HG03139 (cell line): ENCODE data around the gene FGF2.
"Not testable (repeated sequence)": the region's sequence is repeated elsewhere in the genome, so short reads cannot be mapped to it uniquely, and the experiment has no call there.

ENCODE experiments used
- ATAC-seq: cut with Tn5 transposase; IDR thresholded peaks from one replicate; pipeline ENCODE4 v1.9.1; 2021; ENCODE audit not compliant: unreplicated experiment

FGF2 gene

DNA sequence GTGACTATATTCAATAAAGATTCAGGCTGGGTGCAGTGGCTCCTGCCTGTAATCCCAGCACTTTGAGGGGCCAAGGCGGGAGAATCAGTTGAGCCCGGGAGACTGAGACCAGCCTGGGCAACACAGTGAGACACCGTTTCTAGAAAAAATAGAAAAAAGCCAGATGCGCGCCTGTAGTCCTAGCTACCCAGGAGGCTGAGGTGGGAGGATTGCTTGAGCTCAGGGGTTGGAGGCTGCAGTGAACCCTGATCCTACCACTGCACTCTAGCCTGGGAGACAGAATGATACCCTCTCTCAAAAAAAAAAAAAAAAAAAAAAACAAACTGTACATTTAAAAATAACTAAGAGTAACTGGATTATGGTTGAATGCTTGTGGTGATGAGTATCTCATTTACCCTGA, 94.7 kb downstream of the FGF2 start:
- no peak for ATAC-seq

DNA sequence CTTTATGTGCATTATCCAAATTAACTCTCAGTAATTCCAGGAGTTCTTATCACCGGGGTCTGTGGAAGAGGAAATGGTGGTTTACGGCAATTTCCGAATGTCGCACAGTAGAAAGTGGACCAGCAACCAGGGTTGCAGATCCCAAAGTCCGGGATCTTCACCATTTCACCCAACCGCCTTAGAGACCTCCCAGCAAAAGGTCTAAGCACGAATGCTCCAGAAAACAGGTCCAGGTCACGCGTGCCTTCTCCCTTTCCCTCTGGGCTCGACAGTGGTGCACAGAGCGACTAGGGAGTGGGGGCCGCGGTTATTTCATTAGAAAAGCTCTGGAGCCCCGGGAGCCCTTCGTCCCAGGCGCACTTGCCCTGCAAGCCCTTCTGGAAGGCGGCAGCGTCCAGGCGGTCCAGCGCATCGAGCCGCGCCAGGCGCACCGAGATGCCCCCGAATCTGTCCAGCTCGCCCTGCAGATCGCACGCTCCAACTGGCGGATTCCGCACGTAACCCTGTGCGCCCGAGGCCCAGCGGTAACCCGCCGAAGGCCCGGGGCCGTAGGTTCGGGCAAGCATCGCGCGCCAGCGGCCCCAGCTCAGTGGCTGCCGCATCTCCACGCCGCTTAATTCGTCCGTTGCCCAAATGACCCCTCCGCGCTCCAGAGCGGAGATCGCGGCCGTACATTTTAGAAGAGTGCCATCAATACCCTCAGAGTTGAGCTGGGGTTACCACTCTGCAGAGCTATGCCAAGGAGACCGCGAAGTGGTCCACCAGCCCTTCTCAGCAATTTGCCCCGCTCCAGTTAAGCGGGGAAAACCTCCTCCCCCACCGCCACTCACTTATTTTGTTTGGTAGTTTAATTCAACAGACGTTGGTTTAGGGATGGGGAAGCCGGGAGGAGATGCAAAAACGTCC, 95.6 kb downstream of the FGF2 start, which contains the start of gene NUDT6:
TSS of gene NUDT6 (minus strand) at position 627 of the 906 bp plus-strand sequence. CDS start at position 602, 25 bp downstream.
- peak; percentile 54 for ATAC-seq

DNA sequence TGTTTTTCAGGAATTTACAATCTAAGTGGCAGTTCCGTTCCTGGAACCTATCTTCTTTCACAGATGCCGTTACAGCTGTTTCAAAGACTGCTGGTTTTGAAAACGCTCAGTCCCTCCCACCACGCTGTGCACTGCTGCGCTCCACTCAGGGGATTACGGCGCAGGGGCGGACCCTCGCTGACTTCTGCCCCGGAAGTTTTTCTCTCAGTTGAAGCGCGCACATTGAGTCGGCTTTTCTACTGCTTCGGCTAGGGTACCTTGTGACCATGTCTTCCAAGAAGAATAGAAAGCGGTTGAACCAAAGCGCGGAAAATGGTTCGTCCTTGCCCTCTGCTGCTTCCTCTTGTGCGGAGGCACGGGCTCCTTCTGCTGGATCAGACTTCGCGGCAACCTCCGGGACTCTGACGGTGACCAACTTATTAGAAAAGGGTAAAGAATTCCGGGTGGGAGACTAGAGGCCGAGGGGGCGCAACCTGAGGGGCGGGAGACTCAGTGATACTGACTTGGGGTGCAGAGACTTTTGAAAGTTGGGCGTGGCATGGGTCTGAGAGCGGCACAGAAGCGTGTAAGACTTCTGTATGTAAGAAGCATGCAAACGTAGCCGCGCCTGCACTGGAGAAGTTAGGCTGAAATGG, 96.4 kb downstream of the FGF2 start:
- ATAC-seq, result peak; percentile 97

DNA sequence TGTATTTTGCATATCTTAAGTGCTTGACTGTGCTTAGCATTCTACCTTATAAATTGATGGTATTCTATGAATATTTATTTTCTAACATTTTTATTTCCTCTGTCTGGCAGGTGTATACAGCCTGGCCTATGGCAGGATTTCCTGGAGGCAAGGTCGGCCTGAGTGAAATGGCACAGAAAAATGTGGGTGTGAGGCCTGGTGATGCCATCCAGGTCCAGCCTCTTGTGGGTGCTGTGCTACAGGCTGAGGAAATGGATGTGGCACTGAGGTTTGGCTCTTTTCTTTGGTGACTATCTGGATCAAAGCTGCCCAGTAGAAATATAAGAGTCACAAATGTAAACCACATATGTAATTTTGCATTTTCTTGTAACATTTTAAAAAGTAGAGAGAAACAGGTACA, 102.3 kb downstream of the FGF2 start:
- no peak for ATAC-seq

DNA sequence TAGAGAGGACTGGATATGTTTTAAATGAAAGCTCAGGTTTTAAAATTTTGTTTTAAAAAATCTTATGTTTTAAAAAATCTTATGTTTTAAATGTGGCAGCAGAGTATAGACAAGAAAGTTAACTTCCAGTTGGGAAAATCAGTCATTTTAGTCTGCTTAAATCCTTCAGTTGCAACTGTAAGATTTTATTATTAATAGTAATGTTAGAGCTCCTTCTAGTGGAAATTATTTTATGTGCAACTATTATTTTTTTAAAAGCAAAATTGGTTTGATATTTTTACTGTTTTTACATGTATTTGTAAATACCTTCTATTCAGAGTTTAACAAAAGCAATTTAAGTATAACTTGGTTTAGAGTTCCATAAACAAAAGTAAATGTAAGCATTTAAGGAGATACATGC, 104.2 kb downstream of the FGF2 start:
- no peak for ATAC-seq

DNA sequence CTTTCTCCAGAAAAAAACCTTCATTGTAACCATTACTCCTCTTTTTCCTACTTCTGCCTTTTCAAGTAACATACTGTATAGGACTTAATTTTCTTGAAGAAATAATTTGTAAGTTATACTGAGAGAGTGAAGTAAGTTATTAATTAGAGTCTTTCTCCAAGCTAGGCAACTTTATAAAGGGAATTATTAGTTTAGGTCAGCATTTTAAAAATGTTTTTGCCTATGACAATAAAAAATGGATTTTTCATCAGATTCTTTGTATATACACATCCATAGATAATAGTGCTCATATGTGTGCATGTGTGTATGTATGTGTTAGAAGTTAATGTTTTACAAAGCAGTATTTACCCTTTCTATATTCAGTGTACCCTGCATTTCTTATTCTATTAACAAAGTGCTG, 106.1 kb downstream of the FGF2 start:
- no peak for ATAC-seq

DNA sequence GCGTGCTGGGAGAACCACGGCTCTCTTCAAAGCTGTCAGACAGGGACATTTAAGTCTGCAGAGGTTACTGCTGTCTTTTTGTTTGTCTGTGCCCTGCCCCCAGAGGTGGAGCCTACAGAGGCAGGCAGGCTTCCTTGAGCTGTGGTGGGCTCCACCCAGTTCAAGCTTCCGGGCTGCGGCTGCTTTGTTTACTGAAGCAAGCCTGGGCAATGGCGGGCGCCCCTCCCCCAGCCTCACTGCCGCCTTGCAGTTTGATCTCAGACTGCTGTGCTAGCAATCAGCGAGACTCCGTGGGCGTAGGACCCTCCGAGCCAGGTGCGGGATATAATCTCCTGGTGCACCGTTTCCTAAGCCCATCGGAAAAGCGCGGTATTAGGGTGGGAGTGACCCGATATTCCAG, 118.5 kb downstream of the FGF2 start:
- not testable (repeated sequence) for ATAC-seq

DNA sequence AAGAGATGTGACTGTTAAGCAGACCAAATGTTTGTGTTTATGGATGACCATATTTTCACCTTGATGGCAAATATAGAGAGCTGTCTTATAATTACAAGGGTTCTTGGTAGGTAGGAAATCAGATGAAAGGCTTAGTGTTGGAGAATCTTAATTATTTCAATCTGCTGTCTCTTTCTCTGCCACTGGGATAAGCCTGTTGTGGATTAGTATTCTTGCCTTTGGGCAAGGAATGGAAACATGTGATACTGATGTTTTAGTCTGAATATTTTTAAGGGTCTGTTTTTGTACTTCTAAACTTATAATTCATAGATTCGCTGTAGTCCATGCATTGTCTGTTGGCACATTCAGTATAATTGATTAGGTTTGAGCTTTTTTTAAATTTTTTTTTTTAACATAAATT, 119.5 kb downstream of the FGF2 start:
- no peak for ATAC-seq
